HG02973 (cell line): ENCODE results near the gene DRD2.

ENCODE experiments used
- ATAC-seq: cut with Tn5 transposase; IDR thresholded peaks from one replicate; pipeline ENCODE4 v1.9.1; 2021; ENCODE audit warnings: moderate library complexity; ENCODE audit not compliant: unreplicated experiment

Gene DRD2

GRCh38 chr11:113447621-113448315, 27.4 kb downstream of the DRD2 start:
- no peak for ATAC-seq

GRCh38 chr11:113446938-113447337, 28.3 kb downstream of the DRD2 start:
- ATAC-seq = no peak

DNA sequence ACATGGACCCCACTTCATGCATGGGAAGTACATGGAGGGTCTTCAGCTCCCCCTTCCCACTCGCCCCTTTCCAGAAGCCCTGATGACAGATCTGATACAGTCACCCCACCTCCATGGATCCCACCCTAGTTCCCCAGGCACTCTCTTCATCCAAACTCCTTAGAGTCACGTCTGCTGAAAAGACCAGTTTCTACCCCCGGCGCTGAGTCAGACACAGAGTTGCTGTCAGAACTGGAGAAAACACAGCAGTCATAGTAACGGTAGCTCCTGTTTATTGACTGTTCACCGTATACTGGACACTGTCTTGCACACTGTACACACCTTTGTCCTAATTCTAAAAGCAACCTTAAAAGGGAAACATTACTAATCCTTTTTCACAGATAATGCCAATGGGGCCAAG, 29.1 kb downstream of the DRD2 start:
- peak; percentile 65 for ATAC-seq

- ATAC-seq = no peak
Observed at GRCh38 chr11:113444502-113445123, 30.6 kb downstream of the DRD2 start.

DNA sequence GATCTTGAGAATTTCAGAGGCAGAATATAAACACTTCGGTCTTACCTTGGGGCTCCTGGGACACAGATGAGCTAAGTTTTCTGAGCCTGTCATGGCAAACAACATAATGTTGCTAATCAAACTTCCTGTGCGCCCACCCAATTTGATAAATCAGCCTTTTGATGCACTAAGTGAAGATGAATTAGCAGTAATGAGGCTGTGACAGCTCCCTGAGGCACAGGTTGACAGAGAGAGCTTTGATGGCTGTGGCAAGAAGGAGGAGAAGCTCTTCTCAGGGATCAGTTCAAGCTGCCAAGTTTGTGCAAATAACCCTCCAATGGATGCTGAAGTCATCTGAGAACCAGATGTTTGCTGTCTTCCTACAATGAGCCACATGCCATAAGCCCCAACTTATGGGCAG, 34.4 kb downstream of the DRD2 start:
- ATAC-seq = no peak

DNA sequence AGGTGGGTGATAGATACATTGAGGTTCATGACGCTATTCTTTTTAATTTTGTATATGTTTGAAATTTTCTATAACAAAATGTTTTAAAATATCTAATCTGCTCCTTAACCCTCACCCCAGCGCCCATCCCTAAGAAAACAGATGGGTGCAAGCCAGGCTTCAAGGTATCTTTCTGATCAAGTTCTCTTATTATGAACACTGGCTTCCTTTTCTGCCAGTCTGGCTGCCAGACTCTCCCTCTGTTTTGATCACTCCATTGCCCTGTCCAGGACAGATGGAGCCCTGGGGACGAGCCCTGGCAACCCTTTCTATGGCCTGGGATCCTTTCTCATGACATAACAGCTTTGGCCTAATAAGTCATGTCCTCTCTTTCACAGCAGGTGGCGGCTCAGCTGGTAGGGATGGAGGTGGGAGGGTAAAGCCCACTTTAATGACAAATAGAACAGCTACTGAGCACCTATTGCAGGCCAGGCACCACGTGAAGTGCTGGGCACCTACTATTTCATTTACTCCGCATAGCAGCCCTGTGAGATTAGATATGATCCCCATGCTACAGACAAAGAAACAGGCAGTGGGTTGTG, 38.4 kb downstream of the DRD2 start:
- ATAC-seq = no peak

- ATAC-seq = no peak
Observed at GRCh38 chr11:113435190-113435968, 39.8 kb downstream of the DRD2 start.

DNA sequence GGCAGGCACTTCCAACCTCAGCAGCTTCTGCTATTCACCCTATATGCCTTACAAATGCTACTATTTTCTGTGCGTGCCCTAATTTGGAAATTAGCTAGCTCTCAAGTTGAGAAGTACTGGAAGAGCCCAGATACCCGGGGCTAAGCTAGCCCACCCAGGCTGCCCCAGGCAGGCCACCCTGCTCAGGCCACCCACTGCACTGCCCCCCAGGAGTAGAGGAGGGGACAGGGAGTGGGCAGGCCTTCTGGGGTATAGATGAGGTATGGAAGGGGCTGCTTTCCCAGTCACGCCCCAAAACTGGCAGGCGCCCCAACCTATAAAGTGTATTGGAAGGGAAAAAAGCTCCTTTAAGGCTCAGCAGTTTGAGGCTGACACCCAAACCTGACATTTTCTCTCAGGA, 43.5 kb downstream of the DRD2 start:
- no peak for ATAC-seq

DNA sequence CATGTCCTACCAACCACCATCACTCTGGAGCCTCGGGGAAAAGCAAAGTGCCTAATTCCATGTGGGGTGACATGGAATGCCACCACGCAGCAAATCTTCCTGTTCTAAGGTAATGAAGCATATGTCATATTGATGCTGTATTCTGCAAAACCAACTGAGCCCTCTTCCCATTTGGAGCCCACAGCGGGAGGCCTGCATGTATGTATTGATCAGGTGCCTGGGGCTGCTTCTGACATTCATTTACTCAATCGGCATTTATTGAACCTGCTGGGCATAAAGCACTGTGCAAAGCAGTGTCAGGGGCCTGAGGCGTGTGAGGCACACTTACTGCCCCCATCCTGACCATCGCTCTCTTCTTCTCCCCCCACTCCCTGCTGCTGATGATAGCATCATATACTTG, 48.5 kb downstream of the DRD2 start:
- ATAC-seq = no peak

DNA sequence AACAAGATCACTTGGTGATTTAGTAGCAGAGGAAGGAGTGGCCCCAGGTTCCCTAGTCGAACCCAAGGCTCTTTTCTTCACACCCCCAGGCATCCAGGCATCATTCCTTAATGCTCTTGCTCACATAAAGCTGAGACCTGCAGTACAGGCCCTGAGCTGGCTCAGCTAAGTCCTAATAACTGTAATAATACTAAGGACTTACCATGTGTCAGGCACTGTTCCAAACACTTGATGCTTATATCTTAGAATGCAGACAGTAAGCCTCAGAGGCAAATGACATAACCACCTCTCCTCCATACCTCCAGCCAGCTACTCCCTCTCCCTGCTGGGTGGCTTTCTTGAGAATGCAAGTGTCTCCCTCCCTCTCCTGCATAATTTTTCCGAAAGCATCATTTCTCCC, 54.4 kb downstream of the DRD2 start:
- no peak for ATAC-seq

DNA sequence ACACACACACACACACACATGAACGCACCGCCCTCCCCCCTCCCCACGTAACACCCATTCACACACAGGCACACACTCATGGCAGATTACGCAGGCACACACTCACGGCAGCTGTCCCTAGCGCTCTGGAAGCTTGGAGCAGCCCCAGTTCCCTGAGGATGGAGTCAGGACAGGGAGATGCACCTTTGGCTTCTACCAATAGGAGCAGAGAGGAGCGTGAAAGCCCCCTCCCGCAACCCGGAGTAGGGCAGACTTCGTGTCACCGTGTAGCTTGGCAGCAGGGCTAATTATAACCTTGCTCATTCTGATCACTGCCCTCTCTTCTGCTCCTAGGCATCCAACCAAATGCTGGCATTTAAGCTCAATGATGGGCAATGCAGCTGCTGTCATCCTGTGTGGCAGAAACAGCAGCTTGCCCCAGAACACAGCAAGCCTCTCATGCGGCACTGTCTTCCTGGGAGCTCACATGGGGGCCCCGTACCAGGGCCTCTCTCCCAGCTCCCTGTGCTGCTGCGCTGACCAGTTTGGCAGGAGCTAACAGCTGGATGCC, 55.7 kb downstream of the DRD2 start:
- no peak for ATAC-seq

DNA sequence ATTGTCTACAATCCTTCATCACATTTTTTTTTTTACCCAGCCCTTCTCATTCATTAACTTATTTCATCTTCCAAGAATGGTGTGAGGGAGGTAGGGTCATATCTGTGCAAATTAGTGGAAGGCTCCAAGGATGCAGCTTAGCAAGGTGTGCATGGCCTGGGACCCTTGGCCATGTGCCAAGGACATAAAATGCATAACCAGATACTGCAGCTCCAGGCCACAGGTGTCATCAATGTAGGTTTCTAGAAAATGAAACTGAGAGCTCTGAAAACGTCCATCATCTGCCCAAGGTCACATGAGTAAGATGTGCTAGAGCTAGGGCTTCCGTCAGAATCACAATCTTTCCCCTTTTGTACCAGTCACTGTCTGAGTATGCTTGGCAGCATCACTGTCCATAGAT, 57.8 kb downstream of the DRD2 start:
- ATAC-seq = no peak

DNA sequence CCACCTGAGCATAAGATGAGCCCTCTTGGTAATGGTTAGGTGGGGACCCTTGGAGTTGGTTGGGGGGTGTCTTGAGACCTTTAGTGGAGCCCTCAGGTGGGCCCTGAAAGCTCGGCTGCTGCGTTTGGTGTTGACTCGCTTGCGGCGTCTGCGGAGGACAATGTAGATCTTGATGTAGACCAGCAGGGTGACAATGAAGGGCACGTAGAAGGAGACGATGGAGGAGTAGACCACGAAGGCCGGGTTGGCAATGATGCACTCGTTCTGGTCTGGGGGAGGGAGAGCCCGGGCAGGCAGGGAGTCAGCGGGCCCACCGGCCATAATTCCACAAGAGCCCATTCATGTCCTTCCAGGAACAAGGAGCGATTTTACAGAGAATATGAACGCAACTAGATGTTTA, 59.9 kb downstream of the DRD2 start:
- no peak for ATAC-seq

DNA sequence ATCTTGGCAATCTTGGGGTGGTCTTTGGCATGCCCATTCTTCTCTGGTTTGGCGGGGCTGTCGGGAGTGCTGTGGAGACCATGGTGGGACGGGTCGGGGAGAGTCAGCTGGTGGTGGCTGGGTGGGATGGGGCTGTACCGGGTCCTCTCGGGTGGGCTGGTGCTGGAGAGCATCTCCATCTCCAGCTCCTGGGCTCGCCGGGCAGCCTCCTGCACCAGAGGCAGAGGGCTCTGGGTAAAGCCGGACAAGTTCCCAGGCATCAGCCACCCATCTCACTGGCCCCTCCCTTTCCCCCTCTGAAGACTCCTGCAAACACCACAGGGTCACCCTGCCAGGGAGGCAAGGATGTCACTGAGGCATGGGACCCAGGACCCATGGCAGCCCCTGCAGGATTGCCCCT, 62.5 kb downstream of the DRD2 start:
- no peak for ATAC-seq

DNA sequence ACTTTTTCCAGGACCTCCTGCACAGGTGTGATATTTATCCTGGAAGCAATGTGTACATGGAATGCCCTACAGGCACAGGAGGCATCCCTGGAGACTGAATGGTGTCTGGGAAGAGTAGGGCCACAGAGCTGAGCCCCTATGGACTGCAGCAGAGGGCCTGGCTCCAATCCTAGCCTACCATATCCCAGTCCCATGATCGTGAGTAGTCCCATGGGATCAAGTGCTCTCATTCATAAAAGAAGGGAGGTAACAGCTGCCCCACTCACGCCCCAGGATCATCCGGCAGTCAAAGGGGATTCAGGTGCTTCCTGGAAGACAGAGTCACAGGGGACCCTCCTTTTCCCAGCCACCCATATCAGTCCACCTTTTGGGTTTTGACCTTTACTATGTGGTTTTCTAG, 63.7 kb downstream of the DRD2 start:
- no peak for ATAC-seq

DNA sequence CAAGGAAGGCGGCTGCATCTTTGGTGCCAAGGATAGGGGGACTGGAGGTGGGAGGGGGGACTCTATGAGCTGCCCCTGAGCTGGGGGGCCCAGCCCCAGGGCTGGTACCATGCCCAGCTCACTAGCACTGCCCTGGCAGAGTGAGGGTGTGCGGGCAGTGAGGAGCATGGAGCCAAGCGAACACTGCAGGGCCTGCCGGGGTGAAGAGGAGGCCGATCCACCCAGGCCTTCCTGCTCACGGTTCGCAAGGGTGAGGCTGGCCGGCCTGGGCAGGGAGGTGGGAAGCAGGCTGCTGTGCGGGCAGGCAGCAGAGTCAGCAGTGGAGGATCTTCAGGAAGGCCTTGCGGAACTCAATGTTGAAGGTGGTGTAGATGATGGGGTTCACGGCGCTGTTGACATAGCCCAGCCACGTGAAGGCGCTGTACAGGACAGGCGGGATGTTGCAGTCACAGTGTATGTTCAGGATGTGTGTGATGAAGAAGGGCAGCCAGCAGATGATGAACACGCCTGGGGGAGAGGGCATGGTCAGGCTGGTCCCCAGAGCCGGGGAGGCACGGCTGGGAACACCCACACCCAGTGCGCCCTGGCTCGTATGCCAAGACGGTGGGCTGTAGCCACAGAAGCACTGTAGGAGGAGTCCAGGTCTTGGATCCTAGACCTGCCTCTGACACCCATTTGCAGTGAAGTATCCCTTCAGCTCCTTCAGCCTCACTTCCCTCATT, 64.6 kb downstream of the DRD2 start:
- no peak for ATAC-seq

- no peak for ATAC-seq
Observed at GRCh38 chr11:113409526-113409925, 65.7 kb downstream of the DRD2 start.

GRCh38 chr11:113408887-113409286, 66.3 kb downstream of the DRD2 start:
- no peak for ATAC-seq

DNA sequence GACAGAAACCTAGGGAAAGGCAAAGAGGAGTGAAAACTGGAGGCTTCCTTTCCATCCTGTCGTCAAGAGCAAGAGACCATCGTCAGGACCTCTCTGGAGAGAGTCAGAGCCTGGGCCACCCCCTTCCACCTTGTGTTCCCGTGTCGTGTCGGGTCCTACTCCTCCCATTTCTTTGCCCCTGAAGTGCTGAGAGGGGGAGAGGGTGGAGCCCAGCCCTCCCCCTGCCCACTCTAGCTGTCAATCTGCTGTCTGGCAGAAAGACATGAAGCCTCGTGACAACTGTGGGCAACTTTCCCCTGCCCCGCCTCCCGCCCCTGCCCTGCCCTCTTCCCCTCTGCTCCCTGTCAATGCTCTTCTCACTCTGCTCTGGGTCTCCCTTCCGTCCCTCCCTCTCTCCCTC, 67.0 kb downstream of the DRD2 start:
- ATAC-seq = no peak

- no peak for ATAC-seq
Observed at GRCh38 chr11:113407163-113407562, 68.0 kb downstream of the DRD2 start.
